Type B pancreatic cell (in vitro differentiated cells): Measurements from ENCODE around the gene LDLRAD3. TPM values are rescaled to one million over a fixed set of nuclear protein-coding genes. Genes with fewer than 3 reads are reported as not detected.

Source experiments
- DNase-seq: peaks from one replicate; pipeline ENCODE4 v3.0.0; 2021; ENCODE audit warnings: mixed read lengths; ENCODE audit not compliant: unreplicated experiment; ENCODE audit errors: extremely low spot score
- H3K27ac Mint-ChIP-seq: 2 replicates; pipeline ENCODE4 v1.8.0; 2021; ENCODE audit warnings: mild to moderate bottlenecking, mixed read lengths
- H3K27me3 Mint-ChIP-seq: 2 replicates; pipeline ENCODE4 v1.8.0; 2021; ENCODE audit warnings: mixed read lengths
- H3K36me3 Mint-ChIP-seq: 2 replicates; pipeline ENCODE4 v1.8.0; 2021; ENCODE audit warnings: mixed read lengths
- H3K4me1 Mint-ChIP-seq: one replicate; pipeline ENCODE4 v1.8.0; 2021; ENCODE audit warnings: mixed read lengths; ENCODE audit not compliant: unreplicated experiment
- H3K4me3 Mint-ChIP-seq: 2 replicates; pipeline ENCODE4 v1.8.0; 2021; ENCODE audit warnings: mild to moderate bottlenecking, mixed read lengths
- H3K9me3 Mint-ChIP-seq: 2 replicates; pipeline ENCODE4 v1.8.0; 2021; ENCODE audit warnings: mixed read lengths
- total RNA-seq: library from RNA; stranded (reverse); gene quantifications from 2 replicates; pipeline ENCODE4 v1.2.1, GENCODE V29; 2021; ENCODE audit warnings: low replicate concordance
- TF ChIP-seq, protein P1 (sequence below): fragments of 200-600 bp; sonication (generic); conservative IDR thresholded peaks from 2 replicates; pipeline ENCODE4 v1.5.0; 2021; ENCODE audit warnings: antibody characterized with exemption, mild to moderate bottlenecking

Gene LDLRAD3
- total RNA-seq, 1 donor from 2014 or later: 20.7 TPM

DNA sequence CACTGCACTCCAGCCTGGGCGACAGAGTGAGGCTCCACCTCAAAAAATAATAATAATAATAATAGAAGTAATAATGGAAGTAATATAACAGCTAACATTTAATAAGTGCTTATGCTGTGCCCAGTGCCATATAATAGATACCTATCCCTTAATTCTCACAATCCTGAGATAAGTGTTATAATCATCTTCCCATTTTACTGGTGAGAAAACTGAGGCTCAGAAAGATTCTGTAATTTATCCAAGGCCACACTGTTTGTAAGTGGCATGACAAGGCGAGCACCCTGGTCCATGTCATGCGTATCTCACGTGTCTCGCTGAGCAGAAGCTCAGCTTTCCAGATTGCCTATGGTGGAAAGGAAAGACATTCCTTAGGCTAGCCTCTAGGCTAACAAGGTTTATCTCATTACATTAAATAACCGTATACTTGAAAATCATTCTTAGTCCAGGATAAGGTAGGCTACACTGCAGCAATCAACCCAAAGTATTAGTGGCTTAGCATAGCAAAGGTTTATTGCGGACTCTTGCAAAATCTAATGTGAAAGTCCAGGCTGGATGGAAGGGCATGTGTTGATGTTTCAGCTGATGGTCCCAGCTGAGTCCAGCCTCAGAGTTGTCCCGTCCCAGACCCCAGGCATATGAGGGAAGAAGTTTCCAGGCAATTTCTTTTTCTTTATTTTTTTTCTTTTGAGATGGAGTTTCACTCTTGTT is 15.0 kb upstream of the LDLRAD3 start:
- no peak overlapping the region for H3K27ac Mint-ChIP-seq
- H3K36me3 Mint-ChIP-seq: no peaks in the 10 kb centered on the region
- peaks cover 13% of the 10 kb centered on the region for H3K4me1 Mint-ChIP-seq
- DNase-seq: no peak
- TF ChIP-seq, protein P1, sequence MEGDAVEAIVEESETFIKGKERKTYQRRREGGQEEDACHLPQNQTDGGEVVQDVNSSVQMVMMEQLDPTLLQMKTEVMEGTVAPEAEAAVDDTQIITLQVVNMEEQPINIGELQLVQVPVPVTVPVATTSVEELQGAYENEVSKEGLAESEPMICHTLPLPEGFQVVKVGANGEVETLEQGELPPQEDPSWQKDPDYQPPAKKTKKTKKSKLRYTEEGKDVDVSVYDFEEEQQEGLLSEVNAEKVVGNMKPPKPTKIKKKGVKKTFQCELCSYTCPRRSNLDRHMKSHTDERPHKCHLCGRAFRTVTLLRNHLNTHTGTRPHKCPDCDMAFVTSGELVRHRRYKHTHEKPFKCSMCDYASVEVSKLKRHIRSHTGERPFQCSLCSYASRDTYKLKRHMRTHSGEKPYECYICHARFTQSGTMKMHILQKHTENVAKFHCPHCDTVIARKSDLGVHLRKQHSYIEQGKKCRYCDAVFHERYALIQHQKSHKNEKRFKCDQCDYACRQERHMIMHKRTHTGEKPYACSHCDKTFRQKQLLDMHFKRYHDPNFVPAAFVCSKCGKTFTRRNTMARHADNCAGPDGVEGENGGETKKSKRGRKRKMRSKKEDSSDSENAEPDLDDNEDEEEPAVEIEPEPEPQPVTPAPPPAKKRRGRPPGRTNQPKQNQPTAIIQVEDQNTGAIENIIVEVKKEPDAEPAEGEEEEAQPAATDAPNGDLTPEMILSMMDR: no peak
- H3K9me3 Mint-ChIP-seq: peaks cover 7% of the 10 kb centered on the region
- H3K27me3 Mint-ChIP-seq: peaks cover 10% of the 10 kb centered on the region
- no peak overlapping the region for H3K4me3 Mint-ChIP-seq

DNA sequence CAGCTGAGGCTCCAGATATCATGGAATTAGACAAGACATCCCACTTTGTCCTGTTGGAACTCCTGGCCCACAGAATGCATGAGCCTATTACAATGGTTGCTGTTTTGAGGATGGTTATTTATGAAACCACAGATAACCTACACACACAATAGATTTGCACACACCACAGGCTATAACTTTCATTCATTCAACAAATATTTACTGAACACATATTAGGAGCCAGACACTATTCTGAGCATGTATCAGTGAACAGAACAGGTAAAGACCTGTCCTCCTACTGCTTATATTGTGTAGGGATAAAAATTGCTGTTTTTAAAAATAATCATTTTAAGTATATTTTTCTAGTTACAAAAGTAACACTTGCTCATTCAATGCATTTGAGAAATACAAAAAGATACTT is 13.4 kb upstream of the LDLRAD3 start:
- no peak overlapping the region for H3K27ac Mint-ChIP-seq

DNA sequence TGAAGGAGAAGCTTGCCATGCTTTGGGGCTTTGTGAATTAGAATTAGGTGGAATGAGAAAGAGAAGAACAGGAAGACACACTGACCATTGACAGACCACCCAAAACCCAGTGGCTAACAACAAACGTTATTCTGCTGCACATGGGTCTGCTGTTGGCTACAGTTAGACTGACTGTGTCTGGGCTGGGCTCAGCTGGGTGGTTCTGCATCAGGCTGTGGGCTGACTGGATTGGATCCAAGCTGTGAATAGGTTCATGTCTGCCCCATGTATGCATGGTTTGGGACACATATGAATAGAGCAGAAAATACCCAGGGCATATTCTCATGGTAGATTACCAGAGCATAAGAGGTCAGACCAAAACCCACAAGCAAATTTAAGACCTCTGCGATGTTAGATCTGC is 11.7 kb upstream of the LDLRAD3 start:
- DNase-seq: no peak
- H3K4me1 Mint-ChIP-seq: peaks cover 3% of the 10 kb centered on the region
- no peak overlapping the region for H3K27ac Mint-ChIP-seq
- peaks cover 2% of the 10 kb centered on the region for H3K27me3 Mint-ChIP-seq
- no peak overlapping the region for H3K4me3 Mint-ChIP-seq
- TF ChIP-seq, protein P1: no peak
- no peaks in the 10 kb centered on the region for H3K36me3 Mint-ChIP-seq
- peaks cover 7% of the 10 kb centered on the region for H3K9me3 Mint-ChIP-seq

More for the DNA sequence above, 13.4 kb upstream of the LDLRAD3 start:
- Mint-ChIP-seq H3K4me1 (peaks cover 13% of the 10 kb centered on the region), H3K27me3 (peaks cover 10% of the 10 kb centered on the region), H3K4me3 (no peak overlapping the region), H3K9me3 (peaks cover 7% of the 10 kb centered on the region), H3K36me3 (no peaks in the 10 kb centered on the region)
- TF ChIP-seq, protein P1: no peak
- no peak for DNase-seq

DNA sequence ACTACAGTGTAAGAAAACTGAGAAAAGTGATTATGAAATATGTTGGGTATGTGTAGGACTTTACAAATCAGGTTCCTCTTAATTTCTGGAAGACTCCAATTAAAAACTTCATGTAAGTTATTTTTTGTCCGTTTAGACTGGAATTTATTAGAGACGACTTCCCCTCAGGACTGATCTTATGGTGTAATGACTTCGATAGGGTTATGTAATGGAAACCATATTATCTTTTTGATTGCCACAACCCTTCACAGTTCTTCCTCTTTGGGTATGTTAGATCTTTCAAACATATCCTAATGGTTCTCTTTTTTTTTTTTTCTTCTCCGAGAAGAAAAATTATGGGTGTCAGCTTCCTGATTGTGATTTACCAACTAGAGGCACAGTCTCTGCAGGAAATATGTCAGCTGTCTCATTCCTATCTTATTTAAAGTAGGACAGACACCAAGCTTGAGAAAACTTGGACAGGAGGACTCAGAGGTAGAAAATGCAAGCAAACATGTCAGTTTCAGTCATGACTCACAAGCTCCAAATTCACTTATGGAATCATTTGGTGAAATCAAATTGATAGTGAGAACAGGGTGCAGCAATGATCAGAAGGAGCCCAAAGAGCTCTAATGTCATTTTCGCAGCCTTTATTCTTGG is 11.1 kb upstream of the LDLRAD3 start:
- Mint-ChIP-seq H3K4me3 (no peak overlapping the region), H3K9me3 (peaks cover 7% of the 10 kb centered on the region), H3K36me3 (no peaks in the 10 kb centered on the region), H3K27ac (no peak overlapping the region), H3K4me1 (no peaks in the 10 kb centered on the region), H3K27me3 (peaks cover 7% of the 10 kb centered on the region)
- TF ChIP-seq, protein P1: no peak
- DNase-seq: no peak

DNA sequence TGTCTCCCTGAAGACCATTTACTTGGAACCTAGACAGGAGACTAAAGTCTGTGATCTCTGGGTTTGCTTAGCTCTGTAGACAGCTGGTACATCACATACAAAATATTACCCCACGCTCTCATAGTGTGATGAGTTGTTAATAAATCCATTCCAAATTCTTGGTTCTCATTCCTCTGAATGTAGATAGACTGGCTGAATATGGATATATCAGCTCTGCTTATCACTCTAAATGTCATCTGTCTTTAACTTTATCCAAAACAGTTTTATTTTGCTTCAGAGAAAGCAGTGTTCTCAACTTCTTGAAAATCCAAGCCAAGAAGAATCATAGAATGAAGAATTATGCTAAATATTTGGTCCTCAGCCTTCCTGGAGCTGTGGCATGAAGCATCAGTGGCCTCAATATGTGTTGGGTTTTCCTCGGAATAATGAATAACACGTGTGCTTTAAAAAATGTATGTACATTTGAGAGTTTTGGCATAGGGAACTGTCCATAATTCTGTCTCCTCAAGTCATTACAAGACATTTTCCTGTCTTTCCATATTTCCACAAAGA is 10.5 kb upstream of the LDLRAD3 start:
- H3K36me3 Mint-ChIP-seq: no peaks in the 10 kb centered on the region
- H3K9me3 Mint-ChIP-seq: peaks cover 7% of the 10 kb centered on the region
- peaks cover 9% of the 10 kb centered on the region for H3K27me3 Mint-ChIP-seq
- TF ChIP-seq, protein P1: no peak
- no peak overlapping the region for H3K27ac Mint-ChIP-seq
- H3K4me3 Mint-ChIP-seq: no peak overlapping the region
- no peak for DNase-seq
- H3K4me1 Mint-ChIP-seq: no peaks in the 10 kb centered on the region
